ENCODE data around the gene PRM3.

The PRM3 gene

GRCh38 chr16:11283820-11284248, 10.4 kb upstream of the PRM3 start:
- DNase-seq (ENCODE audit: extremely low read depth in 1 of 2, low read depth in 1 of 2), result no peak

GRCh38 chr16:11280616-11281522, 7.4 kb upstream of the PRM3 start, which contains the start of gene PRM1:
TSS of gene PRM1 (minus strand) at chr16:11281330. CDS start at chr16:11281238, 92 bp downstream.
- DNase-seq (ENCODE audit: extremely low read depth in 1 of 2, low read depth in 1 of 2), result no peak

DNA sequence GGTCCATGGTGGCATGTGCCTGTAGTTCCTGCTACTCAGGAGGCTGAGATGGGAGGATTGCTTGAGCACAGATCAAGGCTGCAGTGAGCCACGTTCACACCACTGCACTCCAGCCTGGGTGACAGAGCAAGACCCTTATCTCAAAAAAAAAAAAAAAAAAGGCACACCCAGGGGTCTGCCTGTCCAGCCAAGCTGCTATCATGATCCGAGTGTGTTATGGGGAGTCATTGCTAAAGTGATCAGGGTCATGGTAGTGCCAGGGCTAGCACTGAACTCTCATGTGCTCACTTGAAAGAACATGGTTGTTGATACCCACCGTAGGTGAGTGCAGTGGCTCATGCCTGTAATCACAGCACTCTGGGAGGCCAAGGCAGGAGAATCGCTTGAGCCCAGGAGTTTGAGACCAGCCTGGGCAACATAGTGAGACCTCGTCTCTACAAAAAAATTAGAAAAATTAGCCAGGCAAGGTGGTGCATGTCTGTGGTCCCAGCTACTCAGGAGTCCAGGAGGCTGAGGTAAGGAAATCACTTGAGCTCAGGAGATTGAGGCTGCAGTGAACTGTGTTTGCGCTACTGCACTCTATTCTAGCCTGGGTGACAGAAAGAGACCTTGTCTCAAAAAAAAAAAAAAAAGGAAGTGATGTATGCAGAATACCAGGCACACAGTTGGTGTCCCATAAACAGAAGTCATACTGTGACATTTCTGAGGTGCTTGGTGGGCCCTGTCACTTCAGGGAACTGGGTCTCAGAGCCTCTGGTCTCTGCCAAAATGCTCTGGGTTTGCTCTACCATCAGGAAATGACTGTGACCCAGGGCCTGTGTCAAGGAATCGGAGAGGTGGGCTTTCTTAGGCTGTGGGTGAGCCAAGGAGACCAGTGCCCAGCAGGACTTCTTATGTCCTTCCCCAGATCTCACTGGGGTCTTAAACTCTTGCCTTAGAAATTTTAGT, 5.5 kb upstream of the PRM3 start:
- DNase-seq (ENCODE audit: extremely low read depth in 1 of 2, low read depth in 1 of 2), result no peak

DNA sequence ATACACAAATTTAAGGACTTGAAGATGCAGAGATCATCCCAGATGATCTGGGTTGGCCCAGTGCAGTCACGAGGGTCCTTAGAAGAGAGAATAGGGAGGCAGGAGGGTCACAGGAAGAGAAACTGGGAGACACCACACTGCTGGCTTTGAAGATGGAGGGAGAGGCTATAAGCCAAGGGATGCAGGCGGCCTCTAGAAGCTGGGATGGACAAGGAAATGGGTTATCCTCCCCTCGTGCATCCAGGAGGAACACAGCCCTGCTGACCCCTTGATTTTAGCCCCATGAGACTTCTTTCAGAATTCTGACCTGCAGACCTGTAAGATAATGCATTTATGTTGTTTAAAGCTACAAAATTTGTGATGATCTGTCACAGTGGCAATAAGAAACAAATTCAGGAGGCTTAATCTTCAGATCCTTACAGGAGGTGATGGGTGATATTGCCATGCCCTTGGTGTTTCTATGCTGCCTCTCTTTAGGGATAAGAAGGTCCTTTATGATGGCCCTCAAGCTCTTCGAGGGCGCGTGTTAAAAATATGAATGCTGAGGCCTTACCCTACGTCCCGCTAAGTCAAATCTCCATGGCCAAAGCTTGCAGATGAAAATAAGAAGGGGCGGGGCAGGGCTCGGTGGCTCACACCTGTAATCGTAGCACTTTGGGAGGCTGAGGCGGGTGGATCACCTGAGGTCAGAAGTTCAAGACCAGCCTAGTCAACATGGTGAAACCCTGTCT, 4.3 kb upstream of the PRM3 start:
- no peak for DNase-seq (ENCODE audit: extremely low read depth in 1 of 2, low read depth in 1 of 2)

- no peak for DNase-seq (ENCODE audit: extremely low read depth in 1 of 2, low read depth in 1 of 2)
Measured at GRCh38 chr16:11276896-11277593, 3.6 kb upstream of the PRM3 start.

- DNase-seq (ENCODE audit: extremely low read depth in 1 of 2, low read depth in 1 of 2), result no peak
Measured at GRCh38 chr16:11276143-11276895, 2.9 kb upstream of the PRM3 start, which contains the start of gene PRM2. TSS of gene PRM2 (minus strand) at chr16:11276480. CDS start at chr16:11276370, 110 bp downstream.

DNA sequence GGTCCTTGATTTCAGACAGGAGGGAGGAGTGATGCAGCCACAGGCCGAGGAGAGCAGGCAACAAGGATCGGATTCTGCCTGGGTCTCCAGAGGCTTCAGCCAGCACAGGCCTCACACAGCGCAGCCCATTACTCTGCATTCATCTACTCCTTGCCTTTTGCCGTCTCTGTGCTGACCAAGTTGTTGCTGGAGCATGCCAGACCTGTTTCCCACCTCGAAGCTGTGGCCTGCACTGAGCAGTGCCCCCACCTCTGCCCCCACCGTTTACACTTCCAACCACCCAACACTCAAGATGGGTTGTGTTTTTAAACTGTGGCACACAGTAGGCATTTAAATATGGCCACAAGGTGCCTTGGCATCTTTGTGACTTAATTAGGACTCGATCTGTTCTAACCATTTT, 1.5 kb upstream of the PRM3 start:
- DNase-seq (ENCODE audit: extremely low read depth in 1 of 2, low read depth in 1 of 2), result no peak

DNA sequence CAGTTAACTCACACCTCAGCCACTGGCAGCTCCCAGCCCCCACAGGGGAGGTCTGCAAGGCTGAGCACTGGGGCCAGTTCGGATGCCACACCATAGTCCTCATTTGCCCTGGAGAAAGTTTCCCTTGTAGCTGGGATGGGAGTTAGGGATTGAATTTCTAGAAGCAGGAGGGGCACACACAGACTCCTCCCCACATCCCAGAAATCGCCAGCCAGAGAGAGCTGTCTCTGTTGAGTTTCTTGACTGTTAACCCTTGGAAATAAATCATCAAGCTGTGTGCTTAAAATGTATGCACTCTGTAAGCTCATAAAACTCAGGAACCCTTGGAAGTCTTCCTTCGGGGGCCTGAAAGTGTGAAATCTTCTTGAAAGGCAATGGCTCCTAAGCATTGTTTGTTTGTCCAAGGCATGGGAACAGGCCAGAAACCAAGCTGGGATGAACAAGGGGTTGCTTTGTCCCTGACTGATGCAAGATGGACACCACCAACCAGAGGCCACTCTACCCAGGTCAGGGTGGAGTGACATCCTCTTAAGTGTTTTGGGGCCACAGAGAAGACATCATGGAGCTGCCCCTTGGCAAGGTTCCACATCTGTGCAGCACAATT, 394 bp upstream of the PRM3 start:
- no peak for DNase-seq (ENCODE audit: extremely low read depth in 1 of 2, low read depth in 1 of 2)

- DNase-seq (ENCODE audit: extremely low read depth in 1 of 2, low read depth in 1 of 2), result no peak
Measured at GRCh38 chr16:11272484-11272883, 945 bp downstream of the PRM3 start.

GRCh38 chr16:11271610-11272009, 1.8 kb downstream of the PRM3 start:
- DNase-seq (ENCODE audit: extremely low read depth in 1 of 2, low read depth in 1 of 2), result no peak

DNA sequence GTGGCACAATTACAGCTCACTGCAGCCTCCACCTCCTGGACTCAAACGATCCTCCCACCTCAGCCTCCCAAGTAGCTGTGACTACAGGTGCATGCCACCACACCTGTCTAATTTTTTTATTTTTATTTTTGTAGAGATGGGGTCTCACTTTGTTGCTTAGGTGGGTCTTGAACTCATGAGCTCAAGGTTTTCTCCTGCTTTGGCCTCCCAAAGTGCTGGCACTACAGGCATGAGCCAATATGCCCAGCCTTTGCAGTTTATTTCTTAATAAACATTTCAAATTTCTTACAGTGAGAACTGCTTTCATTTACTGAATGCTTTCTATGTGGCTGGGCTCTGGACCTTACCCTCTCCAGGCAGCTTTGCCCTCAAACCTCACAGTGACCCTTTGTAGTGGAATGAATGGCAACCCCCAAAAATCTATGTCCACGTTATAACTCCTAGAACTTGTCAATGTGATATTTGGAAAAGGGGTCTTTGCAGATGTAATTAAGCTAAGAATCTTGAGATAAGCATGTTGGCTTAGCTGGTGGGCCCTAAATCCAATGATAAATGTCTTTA, 2.7 kb downstream of the PRM3 start:
- no peak for DNase-seq (ENCODE audit: extremely low read depth in 1 of 2, low read depth in 1 of 2)

GRCh38 chr16:11268921-11269375, 4.5 kb downstream of the PRM3 start, which contains the start of gene TNP2:
TSS of gene TNP2 (minus strand) at chr16:11269325. CDS start at chr16:11269262, 63 bp downstream.
- no peak for DNase-seq (ENCODE audit: extremely low read depth in 1 of 2, low read depth in 1 of 2)

DNA sequence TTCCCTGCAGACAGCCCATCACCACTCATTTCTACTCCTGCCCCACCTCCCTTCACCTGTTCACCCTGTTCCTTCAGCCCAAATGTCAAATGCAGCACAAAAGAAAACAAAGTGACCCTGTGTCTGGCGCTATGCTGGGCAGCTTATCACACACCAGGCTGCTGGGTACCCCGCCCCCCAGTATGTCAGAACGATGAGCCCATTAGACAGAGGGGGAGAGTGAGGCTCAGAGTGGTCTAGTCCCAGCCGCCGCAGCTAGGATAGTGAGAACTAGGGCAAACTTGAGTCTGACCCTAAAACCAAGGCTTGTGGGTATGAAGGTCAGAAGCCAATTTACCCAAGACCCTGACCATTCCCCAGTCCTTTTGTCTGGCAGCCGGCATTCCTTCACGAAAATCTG, 8.3 kb downstream of the PRM3 start:
- no peak for DNase-seq (ENCODE audit: extremely low read depth in 1 of 2, low read depth in 1 of 2)

DNA sequence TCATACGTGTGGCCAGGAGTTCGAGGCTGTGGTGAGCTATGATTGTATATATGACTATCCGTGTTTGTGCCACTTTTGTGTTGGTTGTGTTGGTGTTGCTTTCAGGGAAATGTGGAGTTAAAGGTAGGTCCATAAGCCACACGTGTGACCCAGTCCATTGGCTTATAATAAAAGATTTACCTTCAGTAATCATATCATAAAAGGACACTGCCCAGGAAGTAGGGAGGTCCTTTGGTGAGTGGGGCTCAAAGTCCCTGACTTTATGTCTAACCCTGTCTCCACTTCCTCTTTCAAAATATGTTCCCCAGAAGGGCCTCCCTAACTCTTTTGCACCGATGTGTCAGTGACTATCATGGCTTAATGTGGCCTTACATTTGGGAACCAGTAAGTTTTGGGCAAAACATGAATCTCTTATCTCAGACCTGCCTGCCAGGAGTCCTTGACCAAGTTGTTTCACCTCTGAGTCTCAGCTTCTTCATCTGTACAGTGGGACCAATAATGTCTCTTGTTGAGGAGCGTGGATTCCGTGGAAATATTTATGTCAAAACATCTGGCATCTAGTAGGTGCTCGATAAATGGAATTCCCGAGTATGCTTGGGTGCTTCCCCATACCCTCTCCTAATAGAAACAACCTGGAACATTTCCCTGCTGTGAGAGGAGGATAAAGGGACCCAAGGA, 9.1 kb downstream of the PRM3 start:
- no peak for DNase-seq (ENCODE audit: extremely low read depth in 1 of 2, low read depth in 1 of 2)

- DNase-seq (ENCODE audit: extremely low read depth in 1 of 2, low read depth in 1 of 2), result peak in 1 of 2 donors; percentile 70
Measured at GRCh38 chr16:11263737-11264136, 9.7 kb downstream of the PRM3 start.

DNA sequence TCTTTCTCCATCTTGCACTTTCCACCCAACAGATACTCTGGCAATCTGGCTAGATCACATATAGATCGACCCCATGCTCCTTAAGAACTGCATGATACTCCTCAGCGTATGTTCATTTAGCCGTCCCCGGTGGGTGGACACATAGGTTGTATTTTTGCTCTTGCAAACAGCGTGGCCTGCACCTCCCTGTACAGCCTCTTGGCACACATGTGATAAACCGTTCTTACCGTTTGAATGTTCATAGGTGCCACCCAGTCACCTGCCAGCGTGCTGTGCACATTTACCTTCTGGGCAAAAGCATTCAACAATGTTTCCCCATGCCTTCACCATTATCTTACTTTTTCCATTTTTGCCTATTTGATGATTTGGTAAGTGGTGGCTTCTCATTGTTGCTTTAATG, 10.5 kb downstream of the PRM3 start:
- DNase-seq (ENCODE audit: extremely low read depth in 1 of 2, low read depth in 1 of 2), result no peak

DNA sequence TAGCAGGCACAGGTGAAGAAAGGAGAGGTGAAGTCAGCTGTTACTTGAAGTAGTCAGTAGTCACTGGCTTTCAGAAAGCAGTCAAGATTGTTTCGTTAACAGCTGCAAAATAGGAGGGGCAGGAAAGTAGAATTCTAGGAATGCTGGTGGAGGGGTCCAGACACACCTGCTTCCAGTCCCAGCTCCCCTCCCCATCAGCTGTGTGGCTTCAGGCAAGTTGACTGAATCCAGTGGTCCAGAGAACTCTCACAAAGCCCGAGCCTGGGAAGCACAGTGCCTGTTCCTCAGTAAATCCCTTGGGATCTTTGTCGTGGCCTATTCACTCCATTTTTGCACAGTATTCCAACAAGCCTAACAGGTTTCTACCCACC, 12.8 kb downstream of the PRM3 start:
- no peak for DNase-seq (ENCODE audit: extremely low read depth in 1 of 2, low read depth in 1 of 2)

All from stimulated activated CD8-positive, alpha-beta memory T cell treated with anti-CD3 and anti-CD28 coated beads, Interleukin-7, amount 100 ng/mL, for 48 hours (primary cell).